Prostate gland (tissue), 2 donors: Measurements from ENCODE around the gene MSMP.

Experiments
- POLR2A ChIP-seq: fragments of 450-650 bp; IDR thresholded peaks from one replicate; pipeline ENCODE4 v1.6.1; 2016; ENCODE audit warnings: antibody characterized with exemption, mild to moderate bottlenecking
- POLR2AphosphoS5 ChIP-seq: sonication (generic); formaldehyde crosslinking; IDR thresholded peaks from one replicate; pipeline ENCODE4 v1.6.1; 2017; ENCODE audit warnings: antibody characterized with exemption
- TF ChIP-seq, protein P1 (sequence below), 4 experiments: fragments of 200-600 bp in 2 of 4; fragments of 450-650 bp in 2 of 4; sonication (generic) in 2 of 4; IDR thresholded peaks; 1 replicate in 3 of 4; 2 replicates in 1 of 4; pipeline ENCODE4 v1.5.1; 2016 to 2019; ENCODE audit warnings: antibody characterized with exemption in 4 of 4, mild to moderate bottlenecking in 2 of 4, moderate library complexity in 2 of 4

DNA sequence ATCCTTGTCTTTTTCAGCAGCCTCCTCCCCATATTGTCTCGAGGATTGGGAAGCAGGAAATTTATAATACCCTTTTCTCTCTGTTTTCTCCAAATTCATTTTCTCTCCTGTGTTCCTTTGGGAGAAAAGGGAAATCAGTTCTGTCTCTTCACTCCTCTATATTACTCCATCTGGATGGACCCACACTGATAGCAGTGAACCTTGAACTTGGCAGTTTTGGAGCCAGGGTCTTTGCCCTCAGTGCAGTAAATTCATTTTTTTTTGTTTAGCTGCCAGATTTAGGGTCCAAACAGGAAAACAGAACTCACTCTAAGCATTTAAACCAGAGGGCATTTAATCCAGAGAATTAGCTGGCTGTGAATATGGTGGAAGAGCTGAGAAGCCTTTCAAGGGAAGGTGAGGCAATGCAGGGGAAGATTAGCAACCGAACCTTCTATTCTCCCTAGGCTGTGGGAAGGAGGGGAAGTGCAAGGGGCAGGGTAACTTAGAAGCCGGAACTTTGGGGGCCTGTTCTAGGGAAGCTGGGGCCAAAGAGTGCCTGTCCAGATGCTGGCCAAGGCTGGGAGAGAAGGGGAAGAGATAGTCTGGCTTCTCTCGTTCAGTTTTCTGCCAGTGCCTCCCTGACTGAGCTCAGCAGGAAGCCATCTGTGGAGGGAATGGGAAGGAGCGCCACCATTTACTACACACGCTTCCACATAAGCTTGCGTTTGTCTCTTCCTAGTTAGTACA is 21.0 kb upstream of the MSMP start:
- TF ChIP-seq, protein P1, sequence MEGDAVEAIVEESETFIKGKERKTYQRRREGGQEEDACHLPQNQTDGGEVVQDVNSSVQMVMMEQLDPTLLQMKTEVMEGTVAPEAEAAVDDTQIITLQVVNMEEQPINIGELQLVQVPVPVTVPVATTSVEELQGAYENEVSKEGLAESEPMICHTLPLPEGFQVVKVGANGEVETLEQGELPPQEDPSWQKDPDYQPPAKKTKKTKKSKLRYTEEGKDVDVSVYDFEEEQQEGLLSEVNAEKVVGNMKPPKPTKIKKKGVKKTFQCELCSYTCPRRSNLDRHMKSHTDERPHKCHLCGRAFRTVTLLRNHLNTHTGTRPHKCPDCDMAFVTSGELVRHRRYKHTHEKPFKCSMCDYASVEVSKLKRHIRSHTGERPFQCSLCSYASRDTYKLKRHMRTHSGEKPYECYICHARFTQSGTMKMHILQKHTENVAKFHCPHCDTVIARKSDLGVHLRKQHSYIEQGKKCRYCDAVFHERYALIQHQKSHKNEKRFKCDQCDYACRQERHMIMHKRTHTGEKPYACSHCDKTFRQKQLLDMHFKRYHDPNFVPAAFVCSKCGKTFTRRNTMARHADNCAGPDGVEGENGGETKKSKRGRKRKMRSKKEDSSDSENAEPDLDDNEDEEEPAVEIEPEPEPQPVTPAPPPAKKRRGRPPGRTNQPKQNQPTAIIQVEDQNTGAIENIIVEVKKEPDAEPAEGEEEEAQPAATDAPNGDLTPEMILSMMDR (IDR thresholded peaks at IDR 0.05), result no peak
- TF ChIP-seq POLR2A, result no peak
- TF ChIP-seq POLR2AphosphoS5, result no peak
